ENCODE data around the gene PIK3R6. TPM values are rescaled to one million over a fixed set of nuclear protein-coding genes. Genes with fewer than 3 reads are reported as not detected.
"Not testable (repeated sequence)": the region's sequence is repeated elsewhere in the genome, so short reads cannot be mapped to it uniquely, and the experiment has no call there.

PIK3R6 gene
- total RNA-seq, 4 donors from 2014 or later, result 0.55 to 1.4 TPM; not detected in 2

DNA sequence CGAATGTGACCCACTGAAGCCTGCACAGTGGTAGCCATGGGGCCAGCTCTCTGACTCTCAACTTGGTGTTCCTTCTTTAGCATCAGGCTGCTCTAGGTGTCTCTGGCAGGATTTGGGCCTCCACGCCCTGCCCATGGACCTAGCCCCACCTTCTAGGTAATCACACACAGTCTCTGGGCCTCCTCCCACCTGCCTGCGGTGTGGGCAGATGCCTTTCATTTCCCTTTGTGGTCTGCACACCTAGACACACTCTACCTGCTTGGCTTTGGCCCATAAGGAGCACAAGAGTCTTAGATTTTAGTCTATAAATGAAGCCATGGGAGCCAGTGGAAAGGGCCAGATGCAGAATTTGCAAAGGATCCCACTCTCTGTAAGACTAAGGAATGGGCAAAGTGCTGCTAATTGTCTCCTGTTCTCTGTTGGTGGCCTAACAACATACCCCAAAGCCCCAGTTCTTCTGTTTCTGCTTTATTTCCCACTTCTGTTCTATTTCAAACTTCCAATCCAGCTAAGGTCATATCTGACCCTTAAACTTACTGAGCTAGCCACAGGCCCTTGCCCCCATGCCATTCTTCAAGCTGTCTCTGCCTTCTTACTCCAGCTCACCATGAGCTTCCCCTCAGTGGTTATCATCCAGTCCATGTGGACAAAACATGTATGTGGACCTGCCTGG is 61.1 kb downstream of the PIK3R6 start:
- intact Hi-C loops (cut with DNase I; ENCODE audit: low total_unique reads) (loop anchor here (5.0 kb wide), 1 partner anchor 1206 kb away; no protein-coding TSS in a partner anchor), in situ Hi-C loops (cut with MboI; ENCODE audit: low pct_ligation_motif_present in 1 of 4, low pct_unique_long_range_greater_than_20kb in 1 of 4, low sequenced_read_pairs in 3 of 4) (no loop called here)
- Histone ChIP-seq H3K9me3 (peaks cover 0 to 9% of the 10 kb centered on the region in 2 donors), H3K36me3 (no peaks in the 10 kb centered on the region), H3K4me1 (peaks cover 0 to 5% (median 0%) of the 10 kb centered on the region in 4 donors), H3K27me3 (peaks cover 5% of the 10 kb centered on the region), H3K4me3 (no peak overlapping the region), H3K27ac (peak overlapping the region in 2 of 4 donors; percentile 39 to 41)
- no peak for DNase-seq
- 46 to 80% methylated on average over 1 to 3 of the region's 3 CpGs for WGBS, 2 donors (ENCODE audit: low coverage in 1 of 2)
- TF ChIP-seq EP300 (IDR thresholded peaks at IDR 0.05; ENCODE audit: low read depth) (no peak), POLR2A (IDR thresholded peaks at IDR 0.05) (no peak), POLR2AphosphoS5 (IDR thresholded peaks at IDR 0.05) (no peak)
- TF ChIP-seq, protein P1, sequence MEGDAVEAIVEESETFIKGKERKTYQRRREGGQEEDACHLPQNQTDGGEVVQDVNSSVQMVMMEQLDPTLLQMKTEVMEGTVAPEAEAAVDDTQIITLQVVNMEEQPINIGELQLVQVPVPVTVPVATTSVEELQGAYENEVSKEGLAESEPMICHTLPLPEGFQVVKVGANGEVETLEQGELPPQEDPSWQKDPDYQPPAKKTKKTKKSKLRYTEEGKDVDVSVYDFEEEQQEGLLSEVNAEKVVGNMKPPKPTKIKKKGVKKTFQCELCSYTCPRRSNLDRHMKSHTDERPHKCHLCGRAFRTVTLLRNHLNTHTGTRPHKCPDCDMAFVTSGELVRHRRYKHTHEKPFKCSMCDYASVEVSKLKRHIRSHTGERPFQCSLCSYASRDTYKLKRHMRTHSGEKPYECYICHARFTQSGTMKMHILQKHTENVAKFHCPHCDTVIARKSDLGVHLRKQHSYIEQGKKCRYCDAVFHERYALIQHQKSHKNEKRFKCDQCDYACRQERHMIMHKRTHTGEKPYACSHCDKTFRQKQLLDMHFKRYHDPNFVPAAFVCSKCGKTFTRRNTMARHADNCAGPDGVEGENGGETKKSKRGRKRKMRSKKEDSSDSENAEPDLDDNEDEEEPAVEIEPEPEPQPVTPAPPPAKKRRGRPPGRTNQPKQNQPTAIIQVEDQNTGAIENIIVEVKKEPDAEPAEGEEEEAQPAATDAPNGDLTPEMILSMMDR (IDR thresholded peaks at IDR 0.05), result no peak

GRCh38 chr17:8805396-8805795 is 62.1 kb downstream of the PIK3R6 start:
- WGBS, 2 donors (ENCODE audit: low coverage in 1 of 2), result 93% methylated on average over 3 to 10 of the region's 10 CpGs
- intact Hi-C loops (cut with DNase I; ENCODE audit: low total_unique reads), result loop anchor here (5.0 kb wide), 1 partner anchor 1207 kb away; no protein-coding TSS in a partner anchor
- in situ Hi-C loops (cut with MboI; ENCODE audit: low pct_ligation_motif_present in 1 of 4, low pct_unique_long_range_greater_than_20kb in 1 of 4, low sequenced_read_pairs in 3 of 4); H3K4me1 ChIP-seq; H3K27ac ChIP-seq; DNase-seq; H3K27me3 ChIP-seq; H3K4me3 ChIP-seq; H3K9me3 ChIP-seq; H3K36me3 ChIP-seq: not testable (repeated sequence)

GRCh38 chr17:8803531-8804420 is 63.7 kb downstream of the PIK3R6 start:
- H3K4me3 ChIP-seq, result no peak overlapping the region
- no peak overlapping the region for H3K27ac ChIP-seq
- intact Hi-C loops (cut with DNase I; ENCODE audit: low total_unique reads) (no loop called here), in situ Hi-C loops (cut with MboI; ENCODE audit: low pct_ligation_motif_present in 1 of 4, low pct_unique_long_range_greater_than_20kb in 1 of 4, low sequenced_read_pairs in 3 of 4) (no loop called here)
- WGBS, 2 donors (ENCODE audit: low coverage in 1 of 2), result 88 to 96% methylated on average over 4 to 19 of the region's 19 CpGs
- H3K36me3 ChIP-seq, result no peaks in the 10 kb centered on the region
- no peak for TF ChIP-seq EP300 (IDR thresholded peaks at IDR 0.05; ENCODE audit: low read depth)
- TF ChIP-seq POLR2A (IDR thresholded peaks at IDR 0.05), result no peak
- TF ChIP-seq, protein P1 (IDR thresholded peaks at IDR 0.05), result no peak
- TF ChIP-seq POLR2AphosphoS5 (IDR thresholded peaks at IDR 0.05), result no peak
- peaks cover 7% of the 10 kb centered on the region for H3K27me3 ChIP-seq
- peaks cover 4 to 11% (median 7%) of the 10 kb centered on the region in 4 donors for H3K4me1 ChIP-seq
- no peak for DNase-seq
- H3K9me3 ChIP-seq, result no peaks in the 10 kb centered on the region

GRCh38 chr17:8801135-8801840 is 66.2 kb downstream of the PIK3R6 start:
- in situ Hi-C loops (cut with MboI; ENCODE audit: low pct_ligation_motif_present in 1 of 4, low pct_unique_long_range_greater_than_20kb in 1 of 4, low sequenced_read_pairs in 3 of 4), result no loop called here
- Histone ChIP-seq H3K27ac (no peak overlapping the region), H3K4me3 (no peak overlapping the region), H3K27me3 (peaks cover 9% of the 10 kb centered on the region), H3K36me3 (no peaks in the 10 kb centered on the region), H3K4me1 (peaks cover 4 to 11% (median 5%) of the 10 kb centered on the region in 4 donors), H3K9me3 (no peaks in the 10 kb centered on the region)
- WGBS, 2 donors (ENCODE audit: low coverage in 1 of 2), result 83 to 100% methylated on average over 1 to 6 of the region's 6 CpGs
- intact Hi-C loops (cut with DNase I; ENCODE audit: low total_unique reads), result no loop called here
- DNase-seq, result no peak
- TF ChIP-seq POLR2AphosphoS5 (IDR thresholded peaks at IDR 0.05), result no peak
- TF ChIP-seq, protein P1 (IDR thresholded peaks at IDR 0.05), result no peak
- TF ChIP-seq POLR2A (IDR thresholded peaks at IDR 0.05), result no peak
- no peak for TF ChIP-seq EP300 (IDR thresholded peaks at IDR 0.05; ENCODE audit: low read depth)

Measured in transverse colon (tissue), 4 donors.